ENCODE measurements around the gene POTEF. TPM values are rescaled to one million over a fixed set of nuclear protein-coding genes. Genes with fewer than 3 reads are reported as not detected.
"Not testable (repeated sequence)": the region's sequence is repeated elsewhere in the genome, so short reads cannot be mapped to it uniquely, and the experiment has no call there.

POTEF gene
- polyA plus RNA-seq, 1 donor (not counting 4 experiments of a cell fraction or from before 2014, with no cell fraction given): not detected

DNA sequence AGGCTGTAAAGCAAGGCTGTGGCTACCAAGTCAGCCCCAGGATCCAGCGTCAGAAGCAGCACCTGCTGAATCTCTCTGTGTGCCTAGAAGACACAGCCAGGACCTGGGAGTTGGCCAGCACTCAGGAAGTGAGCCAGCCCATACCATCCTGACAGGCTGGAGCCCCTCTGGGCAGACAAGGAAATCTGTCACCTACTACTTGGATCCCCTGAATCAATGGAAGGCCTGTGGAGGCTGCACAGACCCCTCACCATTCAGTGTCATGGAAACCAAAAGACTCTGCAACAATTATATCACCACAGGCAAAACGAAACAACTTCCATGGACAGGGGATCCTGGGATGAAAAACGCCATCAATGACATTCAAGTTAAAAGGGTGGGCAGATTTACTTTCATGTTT is 37.6 kb upstream of the POTEF start:
- FAIRE-seq; H3K9ac ChIP-seq (ENCODE audit: control insufficient read depth, extremely low read depth, insufficient read depth, low read length); H2AFZ ChIP-seq (ENCODE audit: control insufficient read depth, low read length); H3K4me3 ChIP-seq (ENCODE audit: control insufficient read depth in 2 of 3, extremely low read depth in 1 of 3, insufficient read depth in 2 of 3, low read depth in 1 of 3, low read length in 3 of 3); H3K4me2 ChIP-seq (ENCODE audit: control insufficient read depth, extremely low read depth, insufficient read depth, low read depth, low read length); H3K9me1 ChIP-seq (ENCODE audit: control insufficient read depth, extremely low read depth, insufficient read depth, low read length); H3K27ac ChIP-seq (ENCODE audit: control insufficient read depth, insufficient read depth, low read length); H3K9me3 ChIP-seq (ENCODE audit: control insufficient read depth, low read depth, low read length); H3K27me3 ChIP-seq (ENCODE audit: control insufficient read depth, extremely low read depth, insufficient read depth, low read length); DNase-seq (ENCODE audit: low read depth, low spot score); H3K4me1 ChIP-seq (ENCODE audit: control insufficient read depth, extremely low read depth, insufficient read depth, low read length); H3K79me2 ChIP-seq (ENCODE audit: control insufficient read depth, insufficient read depth, low read length); H4K20me1 ChIP-seq (ENCODE audit: control insufficient read depth, extremely low read depth, insufficient read depth, low read length); dilution Hi-C loops (cut with MboI; ENCODE audit: extremely low pct_ligation_motif_present, low sequenced_read_pairs): not testable (repeated sequence)
- H3K36me3 ChIP-seq (ENCODE audit: control insufficient read depth in 2 of 2, extremely low read depth in 1 of 2, insufficient read depth in 2 of 2, low read length in 2 of 2): peaks cover 9 to 23% of the 10 kb centered on the region in 2 experiments

DNA sequence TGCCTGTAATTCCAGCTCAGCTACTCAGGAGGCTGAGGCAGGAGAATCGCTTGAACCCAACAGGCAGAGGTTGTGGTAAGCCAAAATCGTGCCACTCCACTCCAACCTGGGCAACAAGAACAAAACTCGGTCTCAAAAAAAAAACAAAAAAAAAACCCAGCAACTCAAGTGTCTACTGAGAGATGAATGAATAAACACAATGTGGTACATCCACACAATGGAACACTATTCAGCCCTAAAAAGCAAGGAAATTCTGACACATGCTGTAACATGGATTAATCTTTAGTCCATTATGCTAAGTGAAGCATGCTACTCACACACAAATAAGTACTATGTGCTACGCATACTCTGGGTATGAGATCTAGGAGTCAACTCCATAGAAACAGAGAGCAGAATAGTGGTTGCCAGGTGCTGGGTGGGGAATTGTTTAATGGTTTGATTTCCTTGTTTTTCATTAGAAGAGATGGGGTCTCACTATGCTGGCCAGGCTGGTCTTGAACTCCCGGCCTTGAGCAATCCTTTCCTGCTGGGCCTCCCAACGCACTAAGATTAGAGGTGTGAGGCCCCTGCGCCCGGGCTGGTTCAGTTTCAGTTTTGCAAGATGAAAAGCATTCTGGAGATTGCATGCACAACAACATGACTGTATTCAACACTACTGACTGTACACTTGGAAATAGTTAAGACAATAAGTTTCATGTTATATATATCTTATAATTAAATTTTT is 36.4 kb upstream of the POTEF start:
- no peaks in the 10 kb centered on the region for H4K20me1 ChIP-seq (ENCODE audit: control insufficient read depth, extremely low read depth, insufficient read depth, low read length)
- H3K27me3 ChIP-seq (ENCODE audit: control insufficient read depth, extremely low read depth, insufficient read depth, low read length): no peaks in the 10 kb centered on the region
- no peak overlapping the region for H3K27ac ChIP-seq (ENCODE audit: control insufficient read depth, insufficient read depth, low read length)
- no peak overlapping the region for H3K4me3 ChIP-seq (ENCODE audit: control insufficient read depth in 2 of 3, extremely low read depth in 1 of 3, insufficient read depth in 2 of 3, low read depth in 1 of 3, low read length in 3 of 3)
- H3K79me2 ChIP-seq (ENCODE audit: control insufficient read depth, insufficient read depth, low read length): no peaks in the 10 kb centered on the region
- dilution Hi-C loops (cut with MboI; ENCODE audit: extremely low pct_ligation_motif_present, low sequenced_read_pairs): no loop called here
- peaks cover 9 to 19% of the 10 kb centered on the region in 2 experiments for H3K36me3 ChIP-seq (ENCODE audit: control insufficient read depth in 2 of 2, extremely low read depth in 1 of 2, insufficient read depth in 2 of 2, low read length in 2 of 2)
- no peak overlapping the region for H3K9ac ChIP-seq (ENCODE audit: control insufficient read depth, extremely low read depth, insufficient read depth, low read length)
- H3K4me1 ChIP-seq (ENCODE audit: control insufficient read depth, extremely low read depth, insufficient read depth, low read length): no peaks in the 10 kb centered on the region
- no peak for FAIRE-seq
- no peaks in the 10 kb centered on the region for H3K9me1 ChIP-seq (ENCODE audit: control insufficient read depth, extremely low read depth, insufficient read depth, low read length)
- no peak overlapping the region for H2AFZ ChIP-seq (ENCODE audit: control insufficient read depth, low read length)
- no peak for TF ChIP-seq EZH2 (IDR thresholded peaks at IDR 0.05; ENCODE audit: low read length)
- TF ChIP-seq, protein P1, sequence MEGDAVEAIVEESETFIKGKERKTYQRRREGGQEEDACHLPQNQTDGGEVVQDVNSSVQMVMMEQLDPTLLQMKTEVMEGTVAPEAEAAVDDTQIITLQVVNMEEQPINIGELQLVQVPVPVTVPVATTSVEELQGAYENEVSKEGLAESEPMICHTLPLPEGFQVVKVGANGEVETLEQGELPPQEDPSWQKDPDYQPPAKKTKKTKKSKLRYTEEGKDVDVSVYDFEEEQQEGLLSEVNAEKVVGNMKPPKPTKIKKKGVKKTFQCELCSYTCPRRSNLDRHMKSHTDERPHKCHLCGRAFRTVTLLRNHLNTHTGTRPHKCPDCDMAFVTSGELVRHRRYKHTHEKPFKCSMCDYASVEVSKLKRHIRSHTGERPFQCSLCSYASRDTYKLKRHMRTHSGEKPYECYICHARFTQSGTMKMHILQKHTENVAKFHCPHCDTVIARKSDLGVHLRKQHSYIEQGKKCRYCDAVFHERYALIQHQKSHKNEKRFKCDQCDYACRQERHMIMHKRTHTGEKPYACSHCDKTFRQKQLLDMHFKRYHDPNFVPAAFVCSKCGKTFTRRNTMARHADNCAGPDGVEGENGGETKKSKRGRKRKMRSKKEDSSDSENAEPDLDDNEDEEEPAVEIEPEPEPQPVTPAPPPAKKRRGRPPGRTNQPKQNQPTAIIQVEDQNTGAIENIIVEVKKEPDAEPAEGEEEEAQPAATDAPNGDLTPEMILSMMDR (optimal IDR thresholded peaks at IDR 0.05 in 1 of 3, IDR thresholded peaks at IDR 0.05 in 1 of 3, conservative IDR thresholded peaks at IDR 0.05 in 1 of 3; ENCODE audit: extremely low read depth in 1 of 3, insufficient read depth in 2 of 3, low read length in 3 of 3): no peak
- H3K9me3 ChIP-seq (ENCODE audit: control insufficient read depth, low read depth, low read length): no peaks in the 10 kb centered on the region
- no peak for DNase-seq (ENCODE audit: low read depth, low spot score)
- H3K4me2 ChIP-seq (ENCODE audit: control insufficient read depth, extremely low read depth, insufficient read depth, low read depth, low read length): no peak overlapping the region

DNA sequence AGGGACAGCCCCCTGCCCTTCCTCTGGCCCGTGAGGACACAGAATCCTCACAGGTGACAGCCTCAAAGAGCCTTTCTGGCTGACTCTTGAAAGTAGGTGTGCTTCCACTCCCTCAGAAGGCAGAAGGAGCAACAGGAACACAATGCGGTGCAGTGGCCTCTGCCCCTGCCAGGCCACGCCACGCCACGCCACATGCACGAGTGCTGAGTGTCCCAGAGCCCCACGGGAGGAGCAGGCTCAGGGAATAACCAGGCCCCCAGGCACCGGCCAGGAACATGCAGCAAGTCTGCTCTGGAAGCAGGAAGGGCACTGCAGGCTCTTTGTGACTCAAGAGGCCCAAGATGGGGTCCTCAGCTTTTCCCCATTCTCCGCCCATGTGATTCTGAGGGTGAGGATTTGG is 33.9 kb upstream of the POTEF start:
- H3K4me3 ChIP-seq (ENCODE audit: control insufficient read depth in 2 of 3, extremely low read depth in 1 of 3, insufficient read depth in 2 of 3, low read depth in 1 of 3, low read length in 3 of 3): no peak overlapping the region
- H3K4me1 ChIP-seq (ENCODE audit: control insufficient read depth, extremely low read depth, insufficient read depth, low read length): no peaks in the 10 kb centered on the region
- no peaks in the 10 kb centered on the region for H3K9me1 ChIP-seq (ENCODE audit: control insufficient read depth, extremely low read depth, insufficient read depth, low read length)
- H4K20me1 ChIP-seq (ENCODE audit: control insufficient read depth, extremely low read depth, insufficient read depth, low read length): no peaks in the 10 kb centered on the region
- no peak overlapping the region for H3K27ac ChIP-seq (ENCODE audit: control insufficient read depth, insufficient read depth, low read length)
- DNase-seq (ENCODE audit: low read depth, low spot score): no peak
- dilution Hi-C loops (cut with MboI; ENCODE audit: extremely low pct_ligation_motif_present, low sequenced_read_pairs): no loop called here
- no peak overlapping the region for H3K9ac ChIP-seq (ENCODE audit: control insufficient read depth, extremely low read depth, insufficient read depth, low read length)
- H3K9me3 ChIP-seq (ENCODE audit: control insufficient read depth, low read depth, low read length): no peaks in the 10 kb centered on the region
- no peak overlapping the region for H2AFZ ChIP-seq (ENCODE audit: control insufficient read depth, low read length)
- H3K4me2 ChIP-seq (ENCODE audit: control insufficient read depth, extremely low read depth, insufficient read depth, low read depth, low read length): no peak overlapping the region
- no peak for FAIRE-seq
- TF ChIP-seq EZH2 (IDR thresholded peaks at IDR 0.05; ENCODE audit: low read length): no peak
- TF ChIP-seq, protein P1 (optimal IDR thresholded peaks at IDR 0.05 in 1 of 3, IDR thresholded peaks at IDR 0.05 in 1 of 3, conservative IDR thresholded peaks at IDR 0.05 in 1 of 3; ENCODE audit: extremely low read depth in 1 of 3, insufficient read depth in 2 of 3, low read length in 3 of 3): no peak
- no peaks in the 10 kb centered on the region for H3K27me3 ChIP-seq (ENCODE audit: control insufficient read depth, extremely low read depth, insufficient read depth, low read length)
- H3K79me2 ChIP-seq (ENCODE audit: control insufficient read depth, insufficient read depth, low read length): no peaks in the 10 kb centered on the region
- H3K36me3 ChIP-seq (ENCODE audit: control insufficient read depth in 2 of 2, extremely low read depth in 1 of 2, insufficient read depth in 2 of 2, low read length in 2 of 2): peaks cover 9 to 19% of the 10 kb centered on the region in 2 experiments

DNA sequence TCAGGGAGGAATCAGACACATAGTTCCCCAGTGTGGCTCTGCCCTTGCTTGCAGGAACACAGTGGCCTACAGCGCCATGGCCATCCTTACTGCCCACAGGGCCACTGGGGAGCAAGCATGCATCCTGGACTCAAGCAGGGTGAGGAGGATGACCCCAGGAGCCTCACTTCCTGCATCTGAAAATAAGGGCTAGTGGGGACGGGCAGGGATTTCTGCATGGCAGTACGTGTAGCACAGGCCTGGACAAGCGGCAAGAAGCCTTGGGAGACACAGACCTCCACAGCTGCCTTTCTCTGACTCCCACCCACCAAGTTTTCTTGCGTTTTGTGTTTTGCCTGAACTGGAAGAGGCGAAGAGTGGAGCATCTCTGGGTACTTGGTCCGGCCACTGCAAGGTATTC is 33.5 kb upstream of the POTEF start:
- H3K4me3 ChIP-seq (ENCODE audit: control insufficient read depth in 2 of 3, extremely low read depth in 1 of 3, insufficient read depth in 2 of 3, low read depth in 1 of 3, low read length in 3 of 3); FAIRE-seq; DNase-seq (ENCODE audit: low read depth, low spot score); H3K27me3 ChIP-seq (ENCODE audit: control insufficient read depth, extremely low read depth, insufficient read depth, low read length); H3K9me1 ChIP-seq (ENCODE audit: control insufficient read depth, extremely low read depth, insufficient read depth, low read length); dilution Hi-C loops (cut with MboI; ENCODE audit: extremely low pct_ligation_motif_present, low sequenced_read_pairs); H3K4me2 ChIP-seq (ENCODE audit: control insufficient read depth, extremely low read depth, insufficient read depth, low read depth, low read length); H4K20me1 ChIP-seq (ENCODE audit: control insufficient read depth, extremely low read depth, insufficient read depth, low read length); H3K79me2 ChIP-seq (ENCODE audit: control insufficient read depth, insufficient read depth, low read length); H3K9ac ChIP-seq (ENCODE audit: control insufficient read depth, extremely low read depth, insufficient read depth, low read length); H3K27ac ChIP-seq (ENCODE audit: control insufficient read depth, insufficient read depth, low read length); H3K4me1 ChIP-seq (ENCODE audit: control insufficient read depth, extremely low read depth, insufficient read depth, low read length); H2AFZ ChIP-seq (ENCODE audit: control insufficient read depth, low read length); H3K9me3 ChIP-seq (ENCODE audit: control insufficient read depth, low read depth, low read length): not testable (repeated sequence)
- peaks cover 5 to 16% of the 10 kb centered on the region in 2 experiments for H3K36me3 ChIP-seq (ENCODE audit: control insufficient read depth in 2 of 2, extremely low read depth in 1 of 2, insufficient read depth in 2 of 2, low read length in 2 of 2)

All from keratinocyte (primary cell).